IMR-90 (cell line): ENCODE results near the gene RAB19.

ENCODE experiments used
- BHLHE40 ChIP-seq: fragments of 150-350 bp; IDR thresholded peaks from 2 replicates; pipeline ENCODE4 v1.6.1; 2016; ENCODE audit warnings: mild to moderate bottlenecking, low read depth, low read length
- CEBPB ChIP-seq: IDR thresholded peaks from 2 replicates; pipeline ENCODE4 v1.6.1; 2012; ENCODE audit warnings: low read depth, low read length, improper control_type of control experiment
- CHD1 ChIP-seq: IDR thresholded peaks from 2 replicates; pipeline ENCODE4 v1.6.1; 2012; ENCODE audit warnings: low read depth, low read length, improper control_type of control experiment
- CTCF ChIP-seq: conservative IDR thresholded peaks from 2 replicates; pipeline ENCODE4 v1.5.1; 2012; ENCODE audit warnings: mild to moderate bottlenecking, low read depth, low read length, improper control_type of control experiment
- FOS ChIP-seq: fragments of 150-350 bp; IDR thresholded peaks from 2 replicates; pipeline ENCODE4 v1.6.1; 2016; ENCODE audit warnings: low read depth, low read length
- MAZ ChIP-seq: IDR thresholded peaks from 2 replicates; pipeline ENCODE4 v1.6.1; 2012; ENCODE audit warnings: low read depth, mild to moderate bottlenecking, low read length, improper control_type of control experiment, moderate library complexity, borderline replicate concordance
- MXI1 ChIP-seq: IDR thresholded peaks from 2 replicates; pipeline ENCODE4 v1.6.1; 2012; ENCODE audit warnings: low read depth, mild to moderate bottlenecking, low read length, moderate library complexity, borderline replicate concordance
- POLR2A ChIP-seq: IDR thresholded peaks from 2 replicates; pipeline ENCODE4 v1.6.1; 2012; ENCODE audit warnings: mild to moderate bottlenecking, low read depth, low read length
- RAD21 ChIP-seq: IDR thresholded peaks from 2 replicates; pipeline ENCODE4 v1.6.1; 2012; ENCODE audit warnings: low read length, improper control_type of control experiment
- RCOR1 ChIP-seq: IDR thresholded peaks from 2 replicates; pipeline ENCODE4 v1.6.1; 2012; ENCODE audit warnings: mild to moderate bottlenecking, low read length, improper control_type of control experiment; ENCODE audit not compliant: insufficient replicate concordance
- RFX5 ChIP-seq: IDR thresholded peaks from 2 replicates; pipeline ENCODE4 v1.8.0; 2012; ENCODE audit warnings: low read depth, mild to moderate bottlenecking, low read length, moderate library complexity

- TF ChIP-seq CTCF (no peak), RAD21 (no peak), BHLHE40 (no peak), MAZ (no peak), MXI1 (no peak), FOS (no peak), CHD1 (no peak), RFX5 (no peak), POLR2A (no peak), RCOR1 (no peak), CEBPB (no peak)
Observed at GRCh38 chr7:140416560-140416959, 12.7 kb downstream of the RAB19 start.
